Parathyroid adenoma (tissue), 2 donors: ENCODE measurements around the gene IGDCC3.

Source experiments
- H2AFZ ChIP-seq: fragments of 300-600 bp; sonication (generic); one replicate; pipeline ENCODE4 v1.7.0; 2017; ENCODE audit warnings: antibody characterized with exemption, mild to moderate bottlenecking
- H3K27ac ChIP-seq: fragments of 300-600 bp; sonication (generic); one replicate; pipeline ENCODE4 v1.7.0; 2017
- H3K27me3 ChIP-seq: fragments of 300-600 bp; sonication (generic); one replicate; pipeline ENCODE4 v1.7.0; 2017; ENCODE audit warnings: low read length; ENCODE audit not compliant: control insufficient read depth, insufficient read depth
- H3K36me3 ChIP-seq: fragments of 300-600 bp; sonication (generic); one replicate; pipeline ENCODE4 v1.7.0; 2017; ENCODE audit warnings: low read length; ENCODE audit not compliant: control insufficient read depth, insufficient read depth
- H3K4me1 ChIP-seq: fragments of 300-600 bp; sonication (generic); one replicate; pipeline ENCODE4 v1.7.0; 2017; ENCODE audit warnings: control low read depth
- H3K4me2 ChIP-seq: fragments of 300-600 bp; sonication (generic); one replicate; pipeline ENCODE4 v1.7.0; 2017; ENCODE audit warnings: low read length
- H3K4me3 ChIP-seq: fragments of 300-600 bp; sonication (generic); one replicate; pipeline ENCODE4 v1.7.0; 2017; ENCODE audit warnings: low read depth, low read length
- H3K79me2 ChIP-seq: fragments of 300-600 bp; sonication (generic); one replicate; pipeline ENCODE4 v1.7.0; 2017; ENCODE audit warnings: control low read depth
- H3K9ac ChIP-seq: fragments of 300-600 bp; sonication (generic); one replicate; pipeline ENCODE4 v1.7.0; 2017; ENCODE audit warnings: mild to moderate bottlenecking
- H3K9me3 ChIP-seq: fragments of 300-600 bp; sonication (generic); one replicate; pipeline ENCODE4 v1.7.0; 2017; ENCODE audit warnings: low read length; ENCODE audit not compliant: control insufficient read depth
- TF ChIP-seq, protein P1 (sequence below): fragments of 300-600 bp; sonication (generic); IDR thresholded peaks from one replicate; pipeline ENCODE4 v1.7.0; 2017; ENCODE audit warnings: antibody characterized with exemption, mild to moderate bottlenecking
- donor health status: primary hyperparathyroidism.

IGDCC3 gene

DNA sequence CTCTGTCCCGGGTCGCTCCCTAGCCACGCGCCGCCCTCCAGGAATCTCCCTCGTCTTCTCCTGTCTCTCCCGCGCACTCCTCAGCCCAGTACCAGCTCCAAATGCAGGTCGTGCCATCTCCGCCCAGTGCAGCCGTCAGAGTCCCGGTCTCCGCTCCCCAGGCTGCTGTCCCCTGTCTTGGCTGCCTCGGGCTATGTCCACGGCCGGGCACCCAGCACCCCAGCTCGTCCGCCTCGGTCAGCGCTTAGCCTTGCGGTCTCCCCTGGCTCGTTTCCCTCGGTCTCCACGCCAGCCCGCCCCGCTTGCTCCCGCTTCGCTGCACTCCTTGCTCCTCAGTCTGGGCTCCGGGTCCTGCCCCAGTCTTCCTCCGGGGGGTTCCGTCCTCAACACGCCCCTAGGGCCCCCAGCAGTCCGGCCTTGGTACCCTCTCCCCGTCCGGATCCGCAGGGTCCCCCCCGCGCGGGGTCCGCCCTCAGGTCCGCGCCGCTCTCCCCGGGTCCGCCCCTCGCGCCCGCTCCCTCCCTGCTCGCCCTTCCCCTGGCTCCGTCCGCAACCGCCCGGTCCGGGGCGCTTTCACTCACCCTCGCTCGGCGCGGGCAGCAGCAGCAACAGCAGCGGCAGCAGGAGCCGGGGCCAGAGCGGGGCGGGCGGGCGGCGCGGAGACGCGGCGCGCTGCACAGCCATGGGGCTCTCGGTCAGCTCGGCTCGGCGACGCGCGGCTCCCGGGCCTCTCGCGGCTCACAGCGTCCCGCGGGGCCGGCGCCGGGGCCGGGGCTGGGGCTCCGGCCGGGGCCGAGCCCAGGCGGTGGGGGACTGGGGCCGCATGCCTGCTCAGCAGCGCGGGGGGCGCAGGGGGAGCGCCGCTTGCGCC lies 462 bp downstream of the IGDCC3 start:
- Histone ChIP-seq H3K9ac (no peak overlapping the region), H3K79me2 (no peaks in the 10 kb centered on the region), H3K9me3 (no peaks in the 10 kb centered on the region), H3K36me3 (no peaks in the 10 kb centered on the region), H3K27me3 (no peaks in the 10 kb centered on the region), H3K4me1 (peaks cover 13% of the 10 kb centered on the region), H3K4me3 (peak overlapping the region; percentile 78), H3K4me2 (peak overlapping the region; percentile 95), H2AFZ (peak overlapping the region; percentile 59), H3K27ac (peak overlapping the region; percentile 83)
- TF ChIP-seq, protein P1, sequence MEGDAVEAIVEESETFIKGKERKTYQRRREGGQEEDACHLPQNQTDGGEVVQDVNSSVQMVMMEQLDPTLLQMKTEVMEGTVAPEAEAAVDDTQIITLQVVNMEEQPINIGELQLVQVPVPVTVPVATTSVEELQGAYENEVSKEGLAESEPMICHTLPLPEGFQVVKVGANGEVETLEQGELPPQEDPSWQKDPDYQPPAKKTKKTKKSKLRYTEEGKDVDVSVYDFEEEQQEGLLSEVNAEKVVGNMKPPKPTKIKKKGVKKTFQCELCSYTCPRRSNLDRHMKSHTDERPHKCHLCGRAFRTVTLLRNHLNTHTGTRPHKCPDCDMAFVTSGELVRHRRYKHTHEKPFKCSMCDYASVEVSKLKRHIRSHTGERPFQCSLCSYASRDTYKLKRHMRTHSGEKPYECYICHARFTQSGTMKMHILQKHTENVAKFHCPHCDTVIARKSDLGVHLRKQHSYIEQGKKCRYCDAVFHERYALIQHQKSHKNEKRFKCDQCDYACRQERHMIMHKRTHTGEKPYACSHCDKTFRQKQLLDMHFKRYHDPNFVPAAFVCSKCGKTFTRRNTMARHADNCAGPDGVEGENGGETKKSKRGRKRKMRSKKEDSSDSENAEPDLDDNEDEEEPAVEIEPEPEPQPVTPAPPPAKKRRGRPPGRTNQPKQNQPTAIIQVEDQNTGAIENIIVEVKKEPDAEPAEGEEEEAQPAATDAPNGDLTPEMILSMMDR: no peak

DNA sequence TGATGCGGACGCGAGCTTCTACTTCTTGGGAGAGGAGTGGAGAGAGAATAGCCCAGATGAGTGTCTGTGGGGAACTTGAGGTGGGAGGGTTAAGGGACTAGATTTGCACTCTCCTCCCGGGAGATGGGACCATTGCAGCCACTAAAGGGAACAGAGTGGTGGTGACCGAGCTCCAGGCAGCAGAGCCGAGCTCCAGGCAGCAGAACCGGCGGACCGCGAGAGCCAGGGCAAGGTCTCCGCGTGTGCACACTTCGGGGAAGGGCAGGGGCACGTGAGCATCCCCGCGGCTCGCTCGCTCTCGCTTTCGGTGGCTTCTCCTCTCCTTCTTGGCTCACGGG lies 1.1 kb downstream of the IGDCC3 start:
- Histone ChIP-seq H3K9me3 (no peaks in the 10 kb centered on the region), H3K27me3 (no peaks in the 10 kb centered on the region), H3K9ac (no peak overlapping the region), H3K4me1 (peaks cover 13% of the 10 kb centered on the region), H3K36me3 (no peaks in the 10 kb centered on the region), H3K79me2 (no peaks in the 10 kb centered on the region), H2AFZ (peak overlapping the region; percentile 59), H3K4me2 (peak overlapping the region; percentile 95), H3K27ac (peak overlapping the region; percentile 83), H3K4me3 (peak overlapping the region; percentile 78)
- TF ChIP-seq, protein P1: no peak

DNA sequence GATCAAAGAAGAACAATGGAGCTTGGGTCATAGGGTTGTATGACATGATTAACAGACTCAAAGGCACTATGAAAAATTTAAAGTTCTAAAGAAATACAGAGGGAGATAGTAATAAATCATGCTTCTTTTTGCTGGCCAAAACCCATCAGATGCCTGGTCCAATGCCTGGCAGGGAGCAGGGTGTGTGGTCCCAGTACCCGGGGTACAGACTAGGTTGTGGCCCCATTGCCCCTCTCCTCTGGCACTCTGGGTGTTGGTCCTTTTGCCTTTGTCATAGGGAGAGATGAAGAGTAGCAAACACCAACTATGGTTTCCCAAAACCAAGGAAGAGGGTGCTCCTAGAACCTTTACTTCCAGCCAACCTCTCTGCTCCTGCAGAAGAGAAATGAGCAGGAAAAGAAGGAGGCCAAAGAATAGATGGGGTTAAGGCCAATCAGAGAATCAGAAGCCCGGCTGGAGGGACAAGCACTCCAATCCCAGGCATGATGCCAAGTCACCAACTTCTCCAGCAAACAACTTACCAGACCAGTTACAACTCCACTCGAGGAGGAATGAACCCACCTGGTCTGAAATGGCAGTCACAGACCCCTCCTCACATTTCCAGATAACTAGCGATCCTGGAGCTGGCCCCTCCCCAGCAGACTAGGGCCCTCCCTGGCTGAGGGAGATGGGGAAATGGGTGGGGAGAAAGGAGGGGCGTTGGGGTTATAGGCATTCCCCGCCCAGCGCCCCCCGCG lies 1.8 kb downstream of the IGDCC3 start:
- H3K9me3 ChIP-seq: no peaks in the 10 kb centered on the region

DNA sequence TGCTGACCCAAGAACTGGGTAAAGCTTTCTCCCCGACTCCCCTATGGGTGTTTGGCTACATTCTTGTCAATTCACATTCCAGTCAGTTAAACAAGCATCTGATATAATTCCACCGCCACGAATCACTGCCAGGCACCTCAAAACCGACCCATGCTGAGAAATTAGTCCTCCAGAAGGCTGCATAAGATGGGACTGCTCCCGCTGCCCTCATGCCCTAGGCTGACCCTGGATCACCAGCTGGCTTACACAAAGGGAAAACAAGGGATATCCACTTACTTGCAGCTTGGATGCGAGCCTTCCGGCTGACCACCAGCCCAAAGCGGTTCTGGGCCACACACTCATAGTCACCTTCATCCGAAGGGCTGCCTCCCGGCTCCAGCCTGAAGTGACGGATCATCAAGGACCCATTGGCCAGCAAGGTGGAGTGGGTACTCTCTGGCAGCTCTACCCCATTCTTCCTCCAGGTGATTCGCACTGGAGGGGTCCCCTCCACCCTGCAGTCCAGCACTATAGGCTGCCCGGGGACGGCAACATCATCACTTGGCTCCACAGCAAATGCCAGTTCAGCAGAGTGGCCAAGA lies 2.9 kb downstream of the IGDCC3 start:
- TF ChIP-seq, protein P1: no peak
- Histone ChIP-seq H3K27me3 (no peaks in the 10 kb centered on the region), H3K27ac (peak overlapping the region; percentile 16), H2AFZ (no peak overlapping the region), H3K79me2 (peaks cover 2% of the 10 kb centered on the region), H3K9ac (no peak overlapping the region), H3K4me3 (no peak overlapping the region), H3K4me1 (peaks cover 13% of the 10 kb centered on the region), H3K4me2 (no peak overlapping the region), H3K9me3 (no peaks in the 10 kb centered on the region), H3K36me3 (no peaks in the 10 kb centered on the region)

More for the DNA sequence above, 1.8 kb downstream of the IGDCC3 start:
- no peaks in the 10 kb centered on the region for H3K27me3 ChIP-seq
- peak overlapping the region; percentile 15 for H3K27ac ChIP-seq
- H3K4me3 ChIP-seq: no peak overlapping the region
- H3K36me3 ChIP-seq: no peaks in the 10 kb centered on the region
- H3K9ac ChIP-seq: no peak overlapping the region
- TF ChIP-seq, protein P1: no peak
- peaks cover 2% of the 10 kb centered on the region for H3K79me2 ChIP-seq
- peaks cover 13% of the 10 kb centered on the region for H3K4me1 ChIP-seq
- H2AFZ ChIP-seq: no peak overlapping the region
- H3K4me2 ChIP-seq: peak overlapping the region; percentile 34
